GM12864 (cell line): ENCODE data around the gene CTSW.
"Not testable (repeated sequence)": the region's sequence is repeated elsewhere in the genome, so short reads cannot be mapped to it uniquely, and the experiment has no call there.

ENCODE experiments used
- DNase-seq: peaks from one replicate; pipeline ENCODE4 v3.0.0-alpha.2; 2011; ENCODE audit warnings: low read depth
- H3K4me3 ChIP-seq: 2 replicates; pipeline ENCODE4 v1.5.1; 2011; ENCODE audit warnings: mild to moderate bottlenecking, low read depth, low read length, control low read depth
- TF ChIP-seq, protein P1 (sequence below): IDR thresholded peaks from 2 replicates; pipeline ENCODE4 v1.5.1; 2011; ENCODE audit warnings: low read depth, mild to moderate bottlenecking, moderate library complexity, low read length, control low read depth, inconsistent platforms; ENCODE audit errors: missing control alignments

The CTSW gene

DNA sequence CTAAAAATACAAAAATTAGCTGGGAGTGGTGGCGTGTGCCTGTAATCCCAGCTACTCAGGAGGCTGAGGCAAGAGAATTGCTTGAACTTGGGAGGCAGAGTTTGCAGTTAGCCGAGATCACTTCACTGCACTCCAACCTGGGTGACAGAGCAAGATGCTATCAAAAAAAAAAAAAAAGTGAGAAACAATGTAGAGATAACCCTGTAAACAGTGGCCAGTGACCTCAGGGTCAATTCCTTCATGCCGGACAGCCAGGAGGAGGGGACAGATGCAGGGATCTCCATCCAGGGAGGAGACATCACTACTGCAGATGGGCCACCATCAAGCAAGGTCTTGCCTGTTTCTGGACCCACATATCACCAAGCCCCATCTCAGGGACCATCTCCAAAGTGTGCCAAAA is 31.9 kb upstream of the CTSW start:
- no peak for DNase-seq
- no peak overlapping the region for H3K4me3 ChIP-seq
- TF ChIP-seq, protein P1, sequence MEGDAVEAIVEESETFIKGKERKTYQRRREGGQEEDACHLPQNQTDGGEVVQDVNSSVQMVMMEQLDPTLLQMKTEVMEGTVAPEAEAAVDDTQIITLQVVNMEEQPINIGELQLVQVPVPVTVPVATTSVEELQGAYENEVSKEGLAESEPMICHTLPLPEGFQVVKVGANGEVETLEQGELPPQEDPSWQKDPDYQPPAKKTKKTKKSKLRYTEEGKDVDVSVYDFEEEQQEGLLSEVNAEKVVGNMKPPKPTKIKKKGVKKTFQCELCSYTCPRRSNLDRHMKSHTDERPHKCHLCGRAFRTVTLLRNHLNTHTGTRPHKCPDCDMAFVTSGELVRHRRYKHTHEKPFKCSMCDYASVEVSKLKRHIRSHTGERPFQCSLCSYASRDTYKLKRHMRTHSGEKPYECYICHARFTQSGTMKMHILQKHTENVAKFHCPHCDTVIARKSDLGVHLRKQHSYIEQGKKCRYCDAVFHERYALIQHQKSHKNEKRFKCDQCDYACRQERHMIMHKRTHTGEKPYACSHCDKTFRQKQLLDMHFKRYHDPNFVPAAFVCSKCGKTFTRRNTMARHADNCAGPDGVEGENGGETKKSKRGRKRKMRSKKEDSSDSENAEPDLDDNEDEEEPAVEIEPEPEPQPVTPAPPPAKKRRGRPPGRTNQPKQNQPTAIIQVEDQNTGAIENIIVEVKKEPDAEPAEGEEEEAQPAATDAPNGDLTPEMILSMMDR = no peak

DNA sequence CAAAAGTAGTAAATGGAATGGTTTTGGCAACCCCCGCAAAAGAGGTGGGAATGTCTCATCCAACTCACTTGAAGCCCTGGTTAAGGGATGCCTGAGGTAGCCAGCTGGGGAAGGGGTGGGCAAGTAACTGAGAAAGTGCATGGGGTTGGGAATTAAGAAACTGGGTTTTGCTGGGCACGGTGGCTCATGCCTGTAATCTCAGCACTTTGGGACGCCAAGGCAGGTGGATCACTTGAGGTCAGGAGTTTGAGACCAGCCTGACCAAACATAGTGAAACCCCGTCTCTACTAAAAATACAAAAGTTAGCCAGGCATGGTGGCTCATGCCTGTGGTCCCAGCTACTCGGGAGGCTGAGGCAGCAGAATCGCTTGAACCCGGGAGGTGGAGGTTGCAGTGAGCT is 30.9 kb upstream of the CTSW start:
- not testable (repeated sequence) for H3K4me3 ChIP-seq, DNase-seq

DNA sequence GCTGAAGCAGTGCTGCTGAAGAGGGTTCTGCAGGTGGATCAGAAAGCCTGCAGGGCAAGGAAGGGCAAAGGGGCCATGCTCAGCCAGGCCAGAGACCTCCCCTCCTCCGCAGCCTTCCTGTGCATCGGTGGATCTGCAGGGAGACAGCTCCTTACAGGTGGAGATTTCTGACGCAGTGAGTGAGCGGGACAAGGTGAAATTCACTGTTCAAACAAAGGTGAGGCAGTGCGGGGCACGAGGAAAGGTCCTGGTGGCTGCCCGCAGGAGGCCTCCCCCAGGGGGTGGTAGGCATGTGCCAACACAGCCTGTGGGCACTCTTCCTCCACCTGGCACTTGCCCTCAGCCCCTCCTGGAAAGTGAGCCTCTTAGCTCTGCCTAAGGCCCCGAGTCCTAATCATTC is 30.3 kb upstream of the CTSW start:
- H3K4me3 ChIP-seq = no peak overlapping the region
- no peak for DNase-seq
- TF ChIP-seq, protein P1 = no peak

DNA sequence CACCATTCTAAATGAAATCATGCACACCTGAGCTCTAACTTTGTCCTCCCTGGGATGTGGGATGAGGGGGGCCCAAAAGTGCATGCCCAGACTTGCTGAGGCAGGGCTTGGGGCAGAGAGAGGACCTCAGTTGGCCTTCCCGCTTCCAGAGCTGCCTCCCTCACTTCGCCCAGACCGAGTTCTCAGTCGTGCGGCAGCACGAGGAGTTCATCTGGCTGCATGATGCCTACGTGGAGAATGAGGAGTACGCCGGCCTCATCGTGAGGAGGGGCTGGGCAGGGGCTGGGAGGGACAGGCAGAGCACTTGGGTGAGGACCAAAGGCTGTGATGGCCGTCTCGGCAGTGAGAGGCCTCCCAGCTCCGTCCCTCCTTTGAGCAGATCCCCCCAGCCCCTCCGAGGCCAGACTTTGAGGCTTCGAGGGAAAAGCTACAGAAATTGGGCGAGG is 29.8 kb upstream of the CTSW start:
- no peak overlapping the region for H3K4me3 ChIP-seq
- no peak for DNase-seq
- TF ChIP-seq, protein P1 = no peak

DNA sequence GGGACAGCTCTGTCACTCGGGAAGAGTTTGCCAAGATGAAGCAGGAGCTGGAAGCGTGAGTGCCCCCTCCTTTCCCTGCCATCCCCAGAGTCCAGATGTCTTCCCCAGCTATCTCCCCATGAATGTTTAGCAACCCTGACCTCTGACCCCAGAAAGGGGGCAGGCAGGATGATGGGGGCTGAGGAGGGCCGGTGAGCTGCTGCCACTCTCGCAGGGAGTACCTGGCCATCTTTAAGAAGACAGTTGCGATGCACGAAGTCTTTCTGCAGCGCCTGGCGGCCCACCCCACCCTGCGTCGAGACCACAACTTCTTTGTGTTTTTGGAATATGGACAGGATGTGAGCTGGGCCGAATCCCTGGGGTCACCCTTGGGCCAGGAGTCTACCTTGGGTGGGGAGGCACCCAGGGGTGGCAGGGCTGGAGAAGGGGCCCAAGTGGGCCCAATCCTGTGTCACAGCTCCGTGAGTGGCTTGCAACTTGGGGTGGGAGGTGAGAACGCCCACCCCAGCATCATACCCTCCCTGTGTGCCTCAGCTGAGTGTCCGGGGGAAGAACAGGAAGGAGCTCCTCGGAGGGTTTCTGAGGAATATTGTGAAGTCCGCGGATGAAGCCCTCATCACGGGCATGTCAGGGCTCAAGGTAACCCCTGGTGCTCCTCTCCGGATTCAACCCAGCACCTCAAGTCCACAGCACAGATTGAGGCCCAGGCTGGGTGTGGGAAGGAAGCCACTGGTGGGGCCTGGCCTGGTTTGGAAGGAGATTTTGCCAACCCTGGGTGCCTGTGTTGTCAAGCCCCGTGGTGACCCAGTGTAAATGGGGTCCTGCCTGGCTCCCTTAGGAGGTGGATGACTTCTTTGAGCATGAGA is 29.2 kb upstream of the CTSW start:
- TF ChIP-seq, protein P1 = no peak
- no peak for DNase-seq
- no peak overlapping the region for H3K4me3 ChIP-seq

DNA sequence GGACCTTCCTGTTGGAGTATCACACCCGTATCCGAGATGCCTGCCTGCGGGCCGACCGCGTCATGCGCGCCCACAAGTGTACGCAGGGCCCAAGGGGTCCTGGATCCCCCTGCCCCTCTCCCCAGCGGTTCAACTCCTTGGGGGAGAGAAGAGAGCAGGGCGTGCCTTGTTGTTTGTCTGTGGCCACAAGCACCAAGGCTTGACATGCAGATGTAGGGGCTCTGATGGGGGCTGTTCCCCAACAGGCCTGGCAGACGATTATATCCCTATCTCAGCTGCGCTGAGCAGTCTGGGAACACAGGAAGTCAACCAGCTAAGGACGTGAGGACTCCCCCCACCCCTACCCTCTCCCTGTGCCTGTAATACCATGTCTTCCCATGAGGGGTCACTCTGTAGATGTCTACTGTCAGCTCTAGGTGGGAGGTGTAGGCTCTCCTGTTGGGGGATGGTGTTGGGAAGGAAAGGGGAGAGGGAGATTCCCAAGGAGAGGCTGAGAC is 28.5 kb upstream of the CTSW start:
- H3K4me3 ChIP-seq = no peak overlapping the region
- TF ChIP-seq, protein P1 = peak; percentile 70
- no peak for DNase-seq

DNA sequence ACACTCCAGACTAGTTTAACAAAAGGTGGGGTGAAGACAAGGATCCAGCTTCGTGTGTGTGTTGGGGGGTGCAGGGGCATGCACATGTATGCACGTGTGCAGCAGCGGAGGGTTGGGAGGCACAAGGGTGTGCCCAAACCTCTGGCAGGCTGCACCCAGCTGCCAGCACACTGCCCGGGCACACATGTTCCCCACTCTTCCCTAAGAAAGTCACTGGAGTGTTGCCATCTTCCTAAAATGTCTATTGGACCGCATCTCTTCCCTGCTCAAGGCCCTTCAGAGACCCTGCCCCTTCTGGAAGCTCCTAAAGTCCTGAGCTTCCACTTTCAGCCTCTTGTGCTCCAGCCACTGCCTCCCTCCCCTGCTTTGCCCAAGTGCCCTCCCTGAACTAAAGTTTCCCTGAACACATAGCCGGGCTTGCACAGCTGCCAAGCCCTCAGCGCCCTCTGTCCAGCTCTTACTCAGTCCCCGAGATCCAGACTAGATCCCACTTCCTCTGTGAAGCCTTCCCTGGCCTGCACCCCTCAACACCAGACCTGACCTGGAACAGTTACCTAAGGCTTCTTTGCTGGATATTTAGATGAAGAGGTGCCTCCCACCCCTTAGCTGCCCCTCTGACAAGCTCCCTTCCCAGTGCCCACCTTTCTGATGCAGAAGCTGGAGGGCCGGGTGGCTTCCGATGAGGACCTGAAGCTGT is 27.7 kb upstream of the CTSW start:
- TF ChIP-seq, protein P1 = no peak
- no peak overlapping the region for H3K4me3 ChIP-seq
- no peak for DNase-seq
